Esophagus squamous epithelium (tissue), 4 donors: Measurements from ENCODE around the gene CELF4.

Experiments
- CTCF ChIP-seq, 6 experiments: fragments of 450-650 bp in 4 of 6; fragments of 200-600 bp in 2 of 6; sonication (generic) in 2 of 6; IDR thresholded peaks; one replicate each; pipeline ENCODE4 v1.5.1; 2016 to 2019; ENCODE audit warnings: antibody characterized with exemption in 6 of 6, mild to moderate bottlenecking in 4 of 6, moderate library complexity in 4 of 6
- POLR2A ChIP-seq, 4 donors: fragments of 450-650 bp; IDR thresholded peaks; one replicate each; pipeline ENCODE4 v1.6.1; 2017; ENCODE audit warnings: antibody characterized with exemption in 4 of 4, mild to moderate bottlenecking in 4 of 4, moderate library complexity in 3 of 4

- TF ChIP-seq POLR2A (IDR thresholded peaks at IDR 0.05) (no peak), CTCF (IDR thresholded peaks at IDR 0.05) (no peak)
Observed at GRCh38 chr18:37611614-37612279, 46.1 kb upstream of the CELF4 start.
